Activated CD8-positive, alpha-beta memory T cell treated with anti-CD3 and anti-CD28 coated beads for 48 hours (primary cell): Measurements from ENCODE around the gene TSPAN13.
"Not testable (repeated sequence)": the region's sequence is repeated elsewhere in the genome, so short reads cannot be mapped to it uniquely, and the experiment has no call there.

Source experiments
- DNase-seq, 3 experiments: peaks; one replicate each; pipeline ENCODE4 v3.0.0-alpha.2; 2020; ENCODE audit warnings: low read depth in 2 of 3, low spot score in 2 of 3

Gene TSPAN13

GRCh38 chr7:16740996-16741395, 12.6 kb upstream of the TSPAN13 start:
- DNase-seq, result no peak

- no peak for DNase-seq
These were observed 11.9 kb upstream of the TSPAN13 start for GRCh38 chr7:16741676-16742075.

- no peak for DNase-seq
These were observed 11.0 kb upstream of the TSPAN13 start for GRCh38 chr7:16742547-16742946.

GRCh38 chr7:16743236-16743635, 10.3 kb upstream of the TSPAN13 start:
- no peak for DNase-seq

GRCh38 chr7:16744518-16745250, 8.9 kb upstream of the TSPAN13 start:
- no peak for DNase-seq

- DNase-seq, result no peak
These were observed 7.9 kb upstream of the TSPAN13 start for GRCh38 chr7:16745645-16746044.

GRCh38 chr7:16747102-16747501, 6.5 kb upstream of the TSPAN13 start:
- no peak for DNase-seq

- peak in 2 of 3 experiments; percentile 2 to 8 for DNase-seq
These were observed 639 bp downstream of the TSPAN13 start for GRCh38 chr7:16753932-16754855.

GRCh38 chr7:16754856-16755317, 1.3 kb downstream of the TSPAN13 start:
- no peak for DNase-seq

- DNase-seq, result no peak
These were observed 1.8 kb downstream of the TSPAN13 start for GRCh38 chr7:16755397-16755796.

- DNase-seq, result no peak
These were observed 4.5 kb downstream of the TSPAN13 start for GRCh38 chr7:16758036-16758435.

GRCh38 chr7:16758631-16759611, 5.4 kb downstream of the TSPAN13 start:
- no peak for DNase-seq

- DNase-seq, result no peak
These were observed 6.3 kb downstream of the TSPAN13 start for GRCh38 chr7:16759840-16760239.

- no peak for DNase-seq
These were observed 8.6 kb downstream of the TSPAN13 start for GRCh38 chr7:16762177-16762576.

- DNase-seq, result no peak
These were observed 11.4 kb downstream of the TSPAN13 start for GRCh38 chr7:16764942-16765341.

- DNase-seq, result no peak
These were observed 11.9 kb downstream of the TSPAN13 start for GRCh38 chr7:16765436-16765859.

GRCh38 chr7:16769994-16770393, 16.4 kb downstream of the TSPAN13 start:
- not testable (repeated sequence) for DNase-seq

- DNase-seq, result no peak
These were observed 17.2 kb downstream of the TSPAN13 start for GRCh38 chr7:16770657-16771329.

- no peak for DNase-seq
These were observed 19.8 kb downstream of the TSPAN13 start for GRCh38 chr7:16773326-16773725.

GRCh38 chr7:16773884-16774283, 20.3 kb downstream of the TSPAN13 start:
- DNase-seq, result no peak
